LoVo (cell line): ENCODE measurements around the gene ITPR2.
"Not testable (repeated sequence)": the region's sequence is repeated elsewhere in the genome, so short reads cannot be mapped to it uniquely, and the experiment has no call there.

Experiments used
- DNase-seq: peaks from one replicate; pipeline ENCODE4 v3.0.0-alpha.2; 2016; ENCODE audit warnings: low spot score

The ITPR2 gene

DNA sequence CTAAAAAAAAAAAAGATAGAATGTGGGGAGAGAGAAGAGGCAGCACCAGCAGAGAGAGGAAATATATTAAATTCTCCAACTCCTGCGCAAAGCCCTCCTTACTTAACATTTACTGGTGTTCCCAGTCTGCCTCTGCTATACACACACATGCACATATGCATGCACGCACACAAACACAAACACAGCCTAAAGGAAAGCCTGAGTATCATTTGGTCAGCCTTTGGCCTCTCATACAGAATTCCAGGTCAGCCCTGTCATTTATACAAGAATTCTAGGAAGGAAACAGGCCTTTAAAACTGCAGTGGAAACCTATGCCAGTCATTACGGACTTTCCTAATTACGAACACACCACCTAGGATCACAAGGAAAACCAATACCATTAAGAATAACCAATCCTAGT, 269.4 kb downstream of the ITPR2 start:
- no peak for DNase-seq

- DNase-seq: no peak
These were observed 275.7 kb downstream of the ITPR2 start for GRCh38 chr12:26557326-26557725.

DNA sequence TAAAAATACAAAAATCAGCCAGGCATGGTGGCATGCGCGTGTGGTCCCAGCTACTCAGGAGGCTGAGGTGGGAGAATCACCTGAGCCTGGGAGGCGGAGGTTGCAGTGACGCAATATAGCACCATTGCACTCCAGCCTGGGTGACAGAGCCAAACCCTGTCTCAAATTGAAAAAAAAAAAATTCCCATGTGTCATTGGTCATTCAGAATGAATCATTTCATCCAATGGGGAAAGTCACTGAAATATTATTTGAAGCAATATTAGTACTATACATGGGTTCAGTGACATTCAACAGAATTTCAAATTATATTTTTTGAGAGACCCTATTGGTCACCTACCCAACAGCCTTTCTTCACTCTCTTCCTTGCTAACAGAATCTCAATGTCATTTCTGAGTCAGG, 276.1 kb downstream of the ITPR2 start:
- DNase-seq: no peak

DNA sequence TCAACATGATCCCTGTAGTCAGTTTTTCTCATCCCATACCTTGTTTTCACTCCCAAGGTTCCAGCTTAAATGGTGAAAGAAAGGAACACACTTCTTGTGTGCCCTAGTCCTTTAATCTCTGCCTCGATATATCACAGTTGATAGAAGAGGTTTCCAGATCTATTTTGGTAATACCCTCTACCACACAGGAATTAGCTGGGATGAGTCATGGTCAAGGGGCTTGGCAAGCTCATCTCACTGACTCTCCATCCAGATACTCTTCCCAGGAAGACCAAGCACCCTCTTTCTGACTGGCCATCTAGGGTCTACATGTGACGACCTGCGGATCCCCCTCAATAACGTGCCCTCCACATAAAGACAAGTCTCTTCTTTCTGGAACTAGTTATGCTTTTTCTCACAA, 277.9 kb downstream of the ITPR2 start:
- no peak for DNase-seq

GRCh38 chr12:26554332-26554731, 278.7 kb downstream of the ITPR2 start:
- no peak for DNase-seq

DNA sequence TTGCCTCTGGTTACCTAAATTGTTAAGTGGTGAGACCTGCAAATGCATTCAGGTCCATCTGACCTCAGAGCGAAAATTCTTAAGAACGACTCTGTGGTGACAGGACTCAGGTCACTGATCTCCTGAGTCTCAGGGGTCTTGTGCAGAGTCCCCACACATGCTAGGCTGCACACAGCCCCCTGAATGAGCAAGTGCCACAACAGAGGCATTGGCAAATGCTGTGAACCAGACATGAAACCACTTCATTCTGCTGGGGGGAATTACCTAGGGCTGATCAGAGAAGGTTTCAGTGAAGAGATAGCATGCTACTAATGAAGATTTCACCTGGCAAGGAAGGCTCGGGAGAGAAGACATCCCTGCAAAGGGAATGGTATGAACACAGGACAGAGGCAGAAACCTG, 281.6 kb downstream of the ITPR2 start:
- DNase-seq: no peak

DNA sequence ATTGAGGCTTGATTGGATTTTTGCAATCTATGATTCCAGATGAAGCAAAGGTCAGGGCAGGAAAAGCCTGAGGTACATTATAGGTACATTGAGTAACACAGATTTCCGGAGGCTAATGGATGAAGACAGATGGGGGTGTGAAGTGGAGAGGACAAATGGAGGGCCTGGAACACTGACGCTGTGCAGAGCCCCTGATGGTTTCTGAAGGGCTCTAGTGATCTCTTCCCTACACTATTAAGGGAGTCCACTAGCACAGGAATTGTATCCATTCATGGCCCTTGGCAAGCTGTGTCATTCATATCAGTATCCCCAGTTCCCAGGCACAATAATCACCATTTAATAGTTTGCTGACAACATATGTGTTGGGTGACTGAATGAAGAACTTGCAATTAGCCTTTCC, 284.8 kb downstream of the ITPR2 start:
- no peak for DNase-seq

GRCh38 chr12:26546535-26547314, 286.3 kb downstream of the ITPR2 start:
- no peak for DNase-seq

DNA sequence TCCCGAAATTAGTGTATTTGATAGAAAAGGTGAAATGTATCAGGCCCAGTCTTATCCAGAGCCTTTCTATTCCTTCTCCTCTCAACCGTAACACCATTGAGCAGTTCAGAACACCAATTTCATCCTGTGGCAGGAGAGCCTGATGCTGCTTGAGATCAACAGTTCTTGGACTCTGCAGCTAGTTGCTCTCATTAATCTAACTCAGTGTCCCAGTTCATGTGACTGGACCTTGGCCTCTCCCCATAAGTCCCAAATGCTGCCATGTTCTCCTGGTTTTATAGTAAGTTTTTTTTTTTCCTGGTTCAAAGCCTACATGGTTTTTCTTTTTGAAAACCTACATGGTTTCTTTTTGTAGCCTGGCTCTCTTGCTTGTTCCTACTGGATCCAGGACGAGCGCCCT, 293.9 kb downstream of the ITPR2 start:
- no peak for DNase-seq

DNA sequence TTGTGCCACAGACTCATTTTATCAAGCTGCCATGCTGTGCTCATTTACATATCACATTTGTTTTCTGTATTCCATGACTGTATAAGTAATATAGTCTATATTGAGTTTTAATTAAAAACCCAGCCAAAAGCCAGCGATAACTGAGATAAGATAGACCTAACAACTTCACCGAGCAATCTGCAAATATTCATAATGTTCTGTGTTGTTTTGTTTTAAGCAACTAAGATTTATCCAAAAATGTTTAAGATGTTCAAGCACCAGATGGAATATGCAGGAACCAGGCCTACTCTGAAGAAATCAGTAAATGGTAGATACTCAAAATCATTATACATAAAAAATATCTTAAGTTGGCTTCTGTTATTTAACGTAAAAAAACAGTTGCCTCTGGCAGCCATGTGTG, 295.3 kb downstream of the ITPR2 start:
- DNase-seq: no peak

DNA sequence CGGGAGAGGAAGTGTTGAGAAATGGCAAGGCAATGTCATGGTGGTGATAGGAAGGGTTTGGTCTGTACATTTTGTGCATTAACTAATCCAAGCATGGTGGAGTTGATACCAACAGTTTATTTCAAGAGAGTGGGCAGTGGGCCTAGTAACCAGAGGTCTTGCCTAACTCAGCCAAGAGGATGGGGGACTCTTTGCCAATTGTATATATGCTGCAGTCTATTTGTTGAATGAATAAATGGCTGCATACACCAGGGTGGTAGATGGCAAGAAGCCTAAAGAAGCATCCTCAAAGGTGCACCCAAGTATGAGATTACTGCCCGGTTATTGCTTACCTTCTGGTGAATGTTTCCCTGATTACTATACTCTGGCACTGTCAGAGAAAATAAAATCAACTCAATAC, 295.9 kb downstream of the ITPR2 start:
- no peak for DNase-seq

DNA sequence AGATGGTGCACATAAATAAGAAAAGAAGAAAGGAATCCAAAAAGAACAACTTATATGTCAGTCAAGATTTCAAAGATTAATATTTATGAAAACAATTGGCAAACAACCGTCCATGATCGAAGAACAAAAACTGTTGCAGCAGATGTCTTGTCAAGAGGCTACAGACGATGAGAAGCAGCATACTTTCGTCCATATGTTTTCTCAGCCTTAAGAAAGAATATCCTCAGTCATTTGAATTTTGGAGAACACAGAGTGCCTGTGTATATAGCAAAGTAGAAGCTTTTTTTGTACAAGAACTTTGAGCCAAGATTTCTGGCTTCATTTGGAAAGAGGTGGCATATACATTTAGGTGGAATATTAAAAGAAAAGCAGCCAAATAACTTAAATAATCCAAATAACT, 297.2 kb downstream of the ITPR2 start:
- DNase-seq: no peak

DNA sequence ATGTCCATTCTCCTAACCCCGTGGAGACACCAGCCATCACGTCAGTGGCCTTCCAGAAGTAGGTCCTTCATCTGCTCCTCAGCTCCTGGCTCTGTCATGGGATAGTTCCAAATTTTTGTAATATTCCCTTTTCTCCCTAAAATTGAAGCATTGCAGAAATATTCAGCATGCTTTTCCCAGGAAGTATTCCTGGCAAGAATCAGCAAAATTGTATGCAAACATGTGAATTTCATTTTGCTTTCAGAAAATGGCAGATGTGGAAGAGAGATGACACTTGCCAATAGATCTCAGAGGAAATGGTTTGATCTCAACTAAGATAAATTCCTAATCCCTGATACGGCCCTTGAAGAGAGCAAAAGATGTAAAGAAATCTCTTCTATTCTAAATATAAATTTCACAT, 298.9 kb downstream of the ITPR2 start:
- no peak for DNase-seq

- DNase-seq: no peak
These were observed 299.8 kb downstream of the ITPR2 start for GRCh38 chr12:26533211-26533610.

DNA sequence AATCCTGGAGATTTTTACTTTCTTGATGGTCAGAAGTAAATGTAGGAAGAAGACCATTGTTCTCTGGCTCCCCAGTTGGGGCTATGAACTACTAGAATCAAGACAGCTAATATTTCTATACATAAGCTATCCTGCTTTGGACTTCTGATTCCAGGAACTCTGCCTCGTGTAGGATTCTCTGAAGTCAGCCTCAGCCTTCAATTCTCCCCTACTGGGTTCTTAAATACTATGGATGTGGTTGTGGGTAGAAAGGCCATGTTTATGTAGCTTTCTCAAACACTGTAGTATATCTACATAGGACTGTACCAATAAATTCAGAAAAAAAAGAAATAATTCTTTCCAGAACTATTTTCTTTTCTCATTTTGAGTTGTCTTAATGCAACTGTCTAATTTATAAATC, 302.5 kb downstream of the ITPR2 start:
- no peak for DNase-seq

DNA sequence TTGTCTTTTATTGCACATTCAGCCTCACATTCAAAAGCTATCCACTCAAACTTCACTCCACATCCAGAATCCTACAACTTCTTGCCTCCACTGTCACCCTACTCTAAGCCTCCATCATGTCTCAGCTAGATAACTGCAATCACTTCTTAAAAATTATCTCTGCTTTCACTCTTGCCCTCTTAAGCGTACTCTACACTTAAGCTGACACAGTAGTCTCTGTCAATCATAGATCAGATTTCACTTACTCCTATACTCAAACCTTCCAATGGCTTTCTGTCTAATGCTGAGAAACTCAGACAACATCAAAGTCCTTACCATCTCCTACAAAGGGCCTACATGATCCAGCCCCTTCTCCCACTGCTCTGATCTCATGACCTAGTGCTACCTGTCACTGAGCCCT, 304.1 kb downstream of the ITPR2 start:
- no peak for DNase-seq

DNA sequence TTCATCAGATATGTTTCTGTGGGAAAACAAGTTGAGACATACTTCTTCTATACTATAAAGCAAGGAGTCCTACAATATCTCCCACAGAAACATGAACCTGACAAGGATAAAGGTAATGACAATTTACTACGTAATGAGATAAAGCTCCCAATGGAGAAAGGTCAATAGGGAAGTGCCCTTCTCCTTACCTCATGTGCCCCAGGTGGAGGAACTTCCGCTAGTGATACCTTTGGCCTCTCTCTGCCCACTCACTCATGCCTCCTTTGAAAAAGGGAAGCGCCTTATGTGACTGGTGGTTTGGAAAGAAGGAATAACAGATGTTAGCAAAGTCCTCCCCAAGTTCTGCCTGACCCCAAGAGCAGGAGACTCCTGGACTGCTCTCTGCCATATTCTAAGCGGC, 305.3 kb downstream of the ITPR2 start:
- DNase-seq: no peak

GRCh38 chr12:26524862-26525465, 308.0 kb downstream of the ITPR2 start:
- no peak for DNase-seq

DNA sequence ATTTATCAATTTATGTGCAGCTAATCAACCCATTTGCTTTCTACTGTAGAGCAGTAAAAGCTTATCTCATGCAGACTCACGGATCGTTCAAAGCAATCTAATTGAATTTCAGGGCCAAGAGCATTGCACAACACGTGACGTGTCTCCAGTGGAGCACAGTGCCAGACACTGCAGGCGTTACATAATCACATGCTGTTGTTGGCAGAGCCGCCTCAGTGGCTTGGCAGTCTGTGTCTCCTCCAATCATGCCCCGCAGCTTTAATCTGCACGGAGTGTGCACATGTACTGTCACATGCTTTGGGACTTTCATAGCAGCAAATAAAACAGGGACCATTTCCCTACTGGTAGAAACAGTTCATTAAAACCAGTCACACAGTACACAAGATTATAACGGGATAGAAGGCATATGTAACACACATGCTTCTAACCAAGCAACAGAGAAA, 309.3 kb downstream of the ITPR2 start:
- DNase-seq: peak; percentile 26

- no peak for DNase-seq
These were observed 312.1 kb downstream of the ITPR2 start for GRCh38 chr12:26520869-26521268.

- no peak for DNase-seq
These were observed 312.9 kb downstream of the ITPR2 start for GRCh38 chr12:26520109-26520508.

DNA sequence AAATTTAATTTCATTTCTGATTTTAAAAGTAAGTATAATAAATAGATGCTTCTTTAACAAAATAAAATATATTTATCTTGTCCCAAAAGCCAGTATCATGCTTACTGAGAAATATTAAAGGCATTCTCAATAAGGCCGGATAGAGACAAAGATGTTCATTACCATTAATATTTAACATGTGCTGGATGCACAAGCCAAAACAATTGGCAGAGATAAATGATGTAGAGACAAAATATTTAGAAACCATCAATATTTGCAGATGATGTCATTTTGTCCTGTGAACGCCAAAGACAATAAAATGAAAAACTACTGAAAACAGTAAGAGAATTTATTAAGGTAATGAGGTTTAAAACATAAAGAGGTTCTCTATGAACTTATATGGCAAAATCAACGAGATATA, 313.5 kb downstream of the ITPR2 start:
- DNase-seq: no peak

- DNase-seq: not testable (repeated sequence)
These were observed 315.7 kb downstream of the ITPR2 start for GRCh38 chr12:26517320-26517719.

DNA sequence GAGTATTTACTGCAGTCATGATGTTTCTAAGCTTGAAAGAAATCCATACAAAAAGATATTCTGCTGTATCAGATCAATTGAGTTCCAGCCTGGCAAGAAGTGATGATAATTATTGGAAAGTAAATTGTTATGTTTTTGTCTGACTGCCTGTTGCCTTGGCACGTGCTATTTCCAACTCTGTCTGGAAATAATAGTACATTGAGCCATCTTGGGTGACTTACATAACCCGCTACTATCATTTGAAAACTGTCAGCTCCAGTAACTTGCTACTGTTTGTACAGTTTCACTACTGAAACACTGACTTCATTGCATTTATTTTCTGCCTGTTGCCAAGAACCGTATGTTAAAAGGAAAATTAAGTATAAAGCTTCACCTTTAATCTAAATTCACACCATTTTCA, 318.6 kb downstream of the ITPR2 start:
- no peak for DNase-seq
